Melanocyte of skin (primary cell): ENCODE data around the gene CLCA4. TPM values are rescaled to one million over a fixed set of nuclear protein-coding genes. Genes with fewer than 3 reads are reported as not detected.

Experiments
- total RNA-seq, 2 donors: library from RNA; depleted of rRNA; stranded (reverse); fragments of >200 nt; gene quantifications; 2 replicates each; pipeline ENCODE4 v1.2.3, GENCODE V29; 2012

The CLCA4 gene
- total RNA-seq, result not detected

GRCh38 chr1:86546787-86547221 is at the start of gene CLCA4:
TSS of gene CLCA4 (plus strand) at chr1:86547078. CDS start at chr1:86547120, 42 bp downstream.

Other genes with a start within 250 kb of the CLCA4 start
- 10 to 100 TPM; 30.3 to 32.6 TPM for gene ODF2L, start 150.8 kb upstream of the CLCA4 start, total RNA-seq
- gene CLCA2, start 122.9 kb upstream of the CLCA4 start, total RNA-seq, result under 1 TPM; under 0.01 TPM
- not detected for gene CLCA1, start 78.2 kb upstream of the CLCA4 start, total RNA-seq
- 10 to 100 TPM; 25.6 to 25.8 TPM for gene SH3GLB1, start 157.5 kb downstream of the CLCA4 start, total RNA-seq